Cardiac fibroblast (primary cell): ENCODE data around the gene TSN.

Source experiments
- DNase-seq, 2 donors: peaks; one replicate each; pipeline versions ENCODE4 v3.0.0 to v3.0.0-alpha.2; 2010; ENCODE audit warnings: low read depth in 2 of 2
- H3K4me3 ChIP-seq, 2 donors: replicated peaks in 1 of 2; 1 replicate in 1 of 2; 2 replicates in 1 of 2; pipeline ENCODE4 v1.5.1; 2011; ENCODE audit warnings: low read depth in 2 of 2, low read length in 2 of 2, mild to moderate bottlenecking in 2 of 2, moderate library complexity in 1 of 2
- TF ChIP-seq, protein P1 (sequence below): IDR thresholded peaks from one replicate; pipeline ENCODE4 v1.5.1; 2011; ENCODE audit warnings: low read depth, mild to moderate bottlenecking, low read length, inconsistent platforms

TSN gene

DNA sequence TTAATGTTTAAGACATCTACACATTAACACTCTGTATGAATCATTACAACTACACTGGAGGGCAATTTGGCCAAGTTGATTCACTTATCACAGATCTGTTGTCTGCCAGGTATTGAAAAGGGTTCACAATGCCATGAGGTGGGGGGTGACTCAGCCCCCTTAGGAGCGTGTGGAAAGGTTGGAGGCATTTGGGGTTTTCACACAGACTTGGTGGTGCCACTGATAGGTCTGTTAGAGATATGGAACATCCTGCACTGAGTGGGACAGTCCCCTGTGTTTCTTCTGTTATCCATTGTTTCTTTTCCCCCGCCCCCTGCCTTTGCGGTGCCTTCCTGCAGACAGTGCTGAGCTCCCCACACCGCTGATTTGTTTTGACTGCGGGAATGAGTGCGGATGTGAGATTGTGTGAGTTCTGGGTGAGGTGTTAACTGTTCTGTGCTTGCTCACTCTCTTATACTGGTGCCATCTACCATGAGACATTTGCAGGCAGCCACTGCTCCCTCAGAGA lies 9.3 kb upstream of the TSN start:
- DNase-seq: no peak
- TF ChIP-seq, protein P1, sequence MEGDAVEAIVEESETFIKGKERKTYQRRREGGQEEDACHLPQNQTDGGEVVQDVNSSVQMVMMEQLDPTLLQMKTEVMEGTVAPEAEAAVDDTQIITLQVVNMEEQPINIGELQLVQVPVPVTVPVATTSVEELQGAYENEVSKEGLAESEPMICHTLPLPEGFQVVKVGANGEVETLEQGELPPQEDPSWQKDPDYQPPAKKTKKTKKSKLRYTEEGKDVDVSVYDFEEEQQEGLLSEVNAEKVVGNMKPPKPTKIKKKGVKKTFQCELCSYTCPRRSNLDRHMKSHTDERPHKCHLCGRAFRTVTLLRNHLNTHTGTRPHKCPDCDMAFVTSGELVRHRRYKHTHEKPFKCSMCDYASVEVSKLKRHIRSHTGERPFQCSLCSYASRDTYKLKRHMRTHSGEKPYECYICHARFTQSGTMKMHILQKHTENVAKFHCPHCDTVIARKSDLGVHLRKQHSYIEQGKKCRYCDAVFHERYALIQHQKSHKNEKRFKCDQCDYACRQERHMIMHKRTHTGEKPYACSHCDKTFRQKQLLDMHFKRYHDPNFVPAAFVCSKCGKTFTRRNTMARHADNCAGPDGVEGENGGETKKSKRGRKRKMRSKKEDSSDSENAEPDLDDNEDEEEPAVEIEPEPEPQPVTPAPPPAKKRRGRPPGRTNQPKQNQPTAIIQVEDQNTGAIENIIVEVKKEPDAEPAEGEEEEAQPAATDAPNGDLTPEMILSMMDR: no peak
- H3K4me3 ChIP-seq: no peak overlapping the region

GRCh38 chr2:121748202-121748601 lies 7.2 kb upstream of the TSN start:
- TF ChIP-seq, protein P1: peak; percentile 48
- DNase-seq: peak; percentile 61 to 67
- no peak overlapping the region for H3K4me3 ChIP-seq

- peak overlapping the region; percentile 60 to 100 for H3K4me3 ChIP-seq
- TF ChIP-seq, protein P1: no peak
- no peak for DNase-seq
Observed at GRCh38 chr2:121754851-121755236, 607 bp upstream of the TSN start.

DNA sequence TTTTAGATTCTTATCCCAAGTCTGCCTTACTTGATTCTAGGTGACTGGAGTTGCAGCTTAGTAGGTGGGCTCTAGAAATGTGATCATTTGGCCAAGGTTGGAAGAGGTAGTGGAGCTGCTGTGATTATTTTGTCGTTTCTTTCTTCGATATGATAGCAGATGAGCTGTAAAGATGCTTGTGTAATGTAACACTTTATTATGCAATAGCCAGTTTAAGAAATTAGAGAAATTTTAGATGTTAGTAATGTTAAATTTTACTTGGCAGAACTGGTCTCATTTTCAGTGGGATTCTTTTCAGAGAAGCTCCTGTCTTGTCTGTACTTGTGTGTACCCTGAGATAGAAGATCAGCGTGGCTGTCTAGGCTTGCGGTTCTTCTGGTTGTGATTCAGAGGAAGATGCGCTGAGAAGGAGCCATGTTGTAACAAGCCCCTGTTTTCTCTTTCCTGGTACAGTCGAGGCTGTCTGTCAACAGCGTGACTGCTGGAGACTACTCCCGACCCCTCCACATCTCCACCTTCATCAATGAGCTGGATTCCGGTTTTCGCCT lies 9.3 kb downstream of the TSN start:
- DNase-seq: no peak
- no peak overlapping the region for H3K4me3 ChIP-seq
- TF ChIP-seq, protein P1: no peak

DNA sequence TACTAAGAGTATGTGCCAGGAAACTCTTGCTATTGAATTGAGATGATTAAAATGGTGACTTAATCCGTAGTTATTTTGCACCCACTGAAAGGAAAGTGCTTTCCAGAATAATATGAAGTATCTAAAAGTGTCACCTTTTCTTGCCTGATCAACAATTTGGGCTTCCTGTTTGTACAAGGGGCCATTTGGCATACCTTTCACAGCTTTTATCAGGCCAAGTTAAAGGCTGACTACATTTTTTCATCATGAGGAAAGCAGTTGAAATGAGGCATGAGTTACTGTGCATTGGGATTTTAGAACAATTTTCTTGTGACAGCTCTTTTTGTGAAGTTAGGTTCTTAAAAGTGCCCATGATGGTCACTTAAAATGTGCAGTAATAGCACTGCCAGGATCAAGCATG lies 11.2 kb downstream of the TSN start:
- TF ChIP-seq, protein P1: no peak
- no peak overlapping the region for H3K4me3 ChIP-seq
- no peak for DNase-seq

DNA sequence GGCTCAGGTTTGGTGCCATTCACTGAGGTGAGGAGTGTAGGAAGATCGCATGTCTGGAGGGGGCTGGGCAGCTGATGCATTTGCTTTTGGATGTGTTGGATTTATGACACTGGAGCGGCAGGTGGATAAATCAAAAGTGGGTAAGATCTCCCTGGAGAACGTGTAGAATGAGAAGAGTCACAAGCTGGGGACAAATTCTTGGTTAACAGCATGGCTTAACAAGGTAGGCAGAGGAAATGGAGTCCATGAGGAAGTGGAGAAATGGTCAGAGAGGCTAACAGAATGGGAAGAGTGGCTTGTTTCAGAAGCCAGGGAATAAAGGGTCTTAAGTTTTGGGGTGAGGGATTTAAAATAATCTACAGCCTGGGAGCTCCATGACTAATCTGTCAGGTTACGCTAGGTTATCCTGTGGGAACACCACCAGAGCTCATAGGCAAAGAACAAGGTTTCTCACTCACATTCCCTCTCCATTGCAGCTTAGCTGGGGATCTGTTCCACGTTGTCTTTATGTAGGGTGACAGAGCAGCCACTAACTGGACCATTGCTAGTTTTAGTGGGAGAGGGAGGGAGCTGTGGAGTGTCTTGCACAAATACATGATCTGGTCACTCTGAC lies 12.8 kb downstream of the TSN start:
- TF ChIP-seq, protein P1: no peak
- no peak for DNase-seq
- H3K4me3 ChIP-seq: no peak overlapping the region
